HG03354 (cell line): Measurements from ENCODE around the gene RHBDF1.

Experiments
- ATAC-seq: cut with Tn5 transposase; IDR thresholded peaks from one replicate; pipeline ENCODE4 v1.9.1; 2021; ENCODE audit warnings: mild to moderate bottlenecking; ENCODE audit not compliant: unreplicated experiment, poor library complexity, severe bottlenecking

Gene RHBDF1

DNA sequence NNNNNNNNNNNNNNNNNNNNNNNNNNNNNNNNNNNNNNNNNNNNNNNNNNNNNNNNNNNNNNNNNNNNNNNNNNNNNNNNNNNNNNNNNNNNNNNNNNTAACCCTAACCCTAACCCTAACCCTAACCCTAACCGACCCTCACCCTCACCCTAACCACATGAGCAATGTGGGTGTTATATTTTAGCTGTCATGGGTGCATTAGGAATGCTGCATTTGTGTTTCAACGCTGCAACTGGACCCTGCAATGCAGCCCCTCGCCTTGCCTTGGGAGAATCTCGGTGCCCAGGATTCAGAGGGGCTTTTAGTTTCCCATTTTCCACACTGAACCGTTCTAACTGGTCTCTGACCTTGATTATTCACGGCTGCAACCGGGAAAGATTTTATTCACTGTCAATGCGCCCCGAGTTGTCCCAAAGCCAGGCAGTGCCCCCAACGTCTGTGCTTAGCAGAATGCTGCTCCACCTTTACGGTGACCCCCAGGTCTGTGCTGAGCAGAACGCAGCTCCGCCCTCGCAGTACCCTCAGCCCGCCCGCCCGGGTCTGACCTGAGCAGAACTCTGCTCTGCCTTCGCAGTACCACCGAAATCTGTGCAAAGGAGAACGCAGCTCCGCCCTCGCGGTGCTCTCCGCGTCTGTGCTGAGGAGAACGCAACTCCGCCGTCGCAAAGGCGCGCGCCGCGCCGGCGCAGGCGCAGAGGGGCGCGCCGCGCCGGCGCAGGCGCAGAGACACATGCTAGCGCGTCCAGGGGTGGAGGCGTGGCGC lies 62.3 kb downstream of the RHBDF1 start:
- ATAC-seq: no peak
